Prostate gland (tissue), 2 donors: ENCODE results near the gene KRTAP10-3.

Experiments
- POLR2A ChIP-seq: fragments of 450-650 bp; IDR thresholded peaks from one replicate; pipeline ENCODE4 v1.6.1; 2016; ENCODE audit warnings: antibody characterized with exemption, mild to moderate bottlenecking
- POLR2AphosphoS5 ChIP-seq: sonication (generic); formaldehyde crosslinking; IDR thresholded peaks from one replicate; pipeline ENCODE4 v1.6.1; 2017; ENCODE audit warnings: antibody characterized with exemption
- TF ChIP-seq, protein P1 (sequence below), 4 experiments: fragments of 200-600 bp in 2 of 4; fragments of 450-650 bp in 2 of 4; sonication (generic) in 2 of 4; IDR thresholded peaks; 1 replicate in 3 of 4; 2 replicates in 1 of 4; pipeline ENCODE4 v1.5.1; 2016 to 2019; ENCODE audit warnings: antibody characterized with exemption in 4 of 4, mild to moderate bottlenecking in 2 of 4, moderate library complexity in 2 of 4

DNA sequence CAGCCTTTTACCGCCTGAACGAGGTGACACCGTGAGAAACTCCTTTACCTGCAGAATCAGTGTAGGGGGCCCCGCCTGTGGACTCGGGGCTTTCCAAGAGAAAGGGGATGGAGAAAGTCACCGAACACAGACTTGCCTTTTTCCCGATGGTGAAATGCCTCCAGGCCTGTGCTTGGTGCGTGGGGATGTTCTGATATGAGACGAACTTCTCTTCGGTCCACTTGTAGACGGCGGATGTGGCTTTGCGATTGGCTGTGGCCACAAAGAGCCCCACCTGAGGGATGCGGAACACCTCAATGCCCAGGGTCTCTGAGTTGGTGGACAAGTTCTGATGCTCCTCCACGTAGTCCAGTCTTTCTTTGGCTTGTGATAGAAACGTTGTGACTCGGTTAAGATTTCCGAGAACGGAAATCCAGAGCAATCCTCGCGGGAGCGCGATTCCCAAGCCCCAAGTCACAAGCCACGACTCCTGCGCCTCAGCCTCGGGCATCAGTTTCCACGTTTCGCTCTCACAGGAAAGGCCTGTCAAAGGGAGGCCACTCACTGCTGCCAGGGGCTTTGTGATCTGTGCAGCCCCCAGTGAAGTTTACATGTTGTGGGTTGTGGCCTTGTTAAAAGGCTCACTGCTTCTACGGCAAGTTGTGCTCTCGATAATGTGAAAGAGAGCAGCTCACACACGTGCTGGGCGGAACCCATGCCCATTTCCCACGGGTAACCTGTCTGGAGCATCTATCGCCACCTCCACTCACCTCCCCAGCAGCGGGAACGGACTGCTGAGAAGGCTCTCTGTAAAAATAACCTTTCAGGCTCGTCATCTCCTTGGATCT, 31.2 kb downstream of the KRTAP10-3 start:
- TF ChIP-seq, protein P1, sequence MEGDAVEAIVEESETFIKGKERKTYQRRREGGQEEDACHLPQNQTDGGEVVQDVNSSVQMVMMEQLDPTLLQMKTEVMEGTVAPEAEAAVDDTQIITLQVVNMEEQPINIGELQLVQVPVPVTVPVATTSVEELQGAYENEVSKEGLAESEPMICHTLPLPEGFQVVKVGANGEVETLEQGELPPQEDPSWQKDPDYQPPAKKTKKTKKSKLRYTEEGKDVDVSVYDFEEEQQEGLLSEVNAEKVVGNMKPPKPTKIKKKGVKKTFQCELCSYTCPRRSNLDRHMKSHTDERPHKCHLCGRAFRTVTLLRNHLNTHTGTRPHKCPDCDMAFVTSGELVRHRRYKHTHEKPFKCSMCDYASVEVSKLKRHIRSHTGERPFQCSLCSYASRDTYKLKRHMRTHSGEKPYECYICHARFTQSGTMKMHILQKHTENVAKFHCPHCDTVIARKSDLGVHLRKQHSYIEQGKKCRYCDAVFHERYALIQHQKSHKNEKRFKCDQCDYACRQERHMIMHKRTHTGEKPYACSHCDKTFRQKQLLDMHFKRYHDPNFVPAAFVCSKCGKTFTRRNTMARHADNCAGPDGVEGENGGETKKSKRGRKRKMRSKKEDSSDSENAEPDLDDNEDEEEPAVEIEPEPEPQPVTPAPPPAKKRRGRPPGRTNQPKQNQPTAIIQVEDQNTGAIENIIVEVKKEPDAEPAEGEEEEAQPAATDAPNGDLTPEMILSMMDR (IDR thresholded peaks at IDR 0.05): no peak
- no peak for TF ChIP-seq POLR2AphosphoS5
- TF ChIP-seq POLR2A: no peak
